Measurements from ENCODE around the gene ZNF670. TPM values are rescaled to one million over a fixed set of nuclear protein-coding genes. Genes with fewer than 3 reads are reported as not detected.
A peak's percentile ranks its signal among the peaks of the same experiment; 100 is the strongest.
"Not testable (repeated sequence)": the region's sequence is repeated elsewhere in the genome, so short reads cannot be mapped to it uniquely, and the experiment has no call there.

ZNF670 gene
- 1 to 10 TPM in 3 of 4 donors, under 1 TPM in 1; 0.81 to 2.8 (median 2.3) TPM for polyA plus RNA-seq
- long read RNA-seq, donor 1: 0 reads
- long read RNA-seq, donor 2: 0 reads
- long read RNA-seq, donor 3: 0 reads
- long read RNA-seq, donor 4: 0 reads
- long read RNA-seq, donor 5: 0 reads
- long read RNA-seq, donor 6, partial matches to known transcripts: 0 of 1 reads
- long read RNA-seq, donor 6, other reads (novel, unspliced or antisense): 0 of 1 reads
- long read RNA-seq, donor 7: 0 reads
- long read RNA-seq, donor 8: 0 reads
- long read RNA-seq, donor 9: 0 reads
- long read RNA-seq, donor 10, partial matches to known transcripts: 0 of 3 reads
- long read RNA-seq, donor 10, other reads (novel, unspliced or antisense): 0 of 3 reads

DNA sequence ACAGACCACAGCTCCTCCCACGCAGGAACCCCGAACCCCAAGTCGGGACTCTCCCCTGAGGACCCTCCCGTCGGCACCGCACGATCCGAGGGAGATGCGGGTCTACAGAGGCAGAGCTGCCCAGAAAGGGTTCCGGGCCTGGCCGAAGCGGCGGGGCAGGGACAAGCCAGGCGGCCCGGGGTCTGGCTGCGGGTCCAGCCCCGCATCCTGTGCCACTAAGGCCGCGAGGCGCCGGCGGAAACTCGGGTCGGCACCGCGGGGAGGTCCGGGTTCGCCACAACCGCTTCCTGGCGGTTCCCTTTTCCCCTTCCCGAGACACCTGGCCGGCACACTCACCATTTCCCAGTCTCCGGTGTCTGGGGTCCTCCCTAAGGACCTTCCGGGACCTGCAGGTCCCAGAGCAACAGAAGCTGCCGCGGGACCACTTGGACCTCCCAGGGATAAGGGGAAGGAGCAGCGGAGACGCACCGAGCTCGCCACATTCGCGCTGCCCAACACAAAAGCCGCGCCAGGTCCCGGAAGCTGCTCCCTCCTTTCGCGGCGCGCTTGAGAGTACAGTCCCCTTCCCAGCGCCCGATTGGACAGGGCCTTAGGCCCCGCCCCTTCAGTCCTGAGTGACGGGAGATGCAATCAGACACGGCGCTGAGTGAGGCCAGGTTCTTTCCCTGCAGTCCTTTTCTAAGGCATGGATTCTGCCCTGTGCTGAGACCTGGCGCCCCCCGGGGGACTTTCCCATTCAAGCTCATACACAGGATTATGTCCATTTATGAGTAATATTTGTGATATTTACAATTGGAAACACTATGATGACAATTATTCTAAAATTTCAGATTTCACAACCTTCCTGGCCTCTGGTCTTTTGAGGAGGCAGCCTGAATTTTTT is at the start of gene ZNF670:
Gene ZNF670, minus strand, starts transcription at position 554 of the 883 bp plus-strand sequence. Its CDS starts 215 bp downstream, at position 339.
- Histone ChIP-seq H3K27ac (ENCODE audit: low read depth in 1 of 3, low read length in 2 of 3) (peak within 1 kb of the TSS; percentile 9 to 85 (median 61)), H3K4me3 (ENCODE audit: low read depth in 1 of 3, low read length in 3 of 3) (peak within 1 kb of the TSS; percentile 81 to 91 (median 83)), H3K36me3 (ENCODE audit: control insufficient read depth in 3 of 3, insufficient read depth in 2 of 3, low read depth in 1 of 3, low read length in 3 of 3) (no peaks in the 10 kb centered on the region), H3K27me3 (ENCODE audit: control insufficient read depth in 3 of 3, insufficient read depth in 3 of 3, low read length in 3 of 3) (no peaks in the 10 kb centered on the region), H3K9me3 (ENCODE audit: control insufficient read depth in 2 of 2, insufficient read depth in 1 of 2, low read depth in 1 of 2, low read length in 1 of 2) (peaks cover 0 to 14% of the 10 kb centered on the region in 2 donors), H3K4me1 (ENCODE audit: control insufficient read depth in 3 of 3, insufficient read depth in 2 of 3, low read depth in 1 of 3, low read length in 2 of 3) (peaks cover 0 to 3% (median 0%) of the 10 kb centered on the region in 3 donors)
- 0 to 1% (median 0%) methylated on average over 47 to 57 of the region's 57 CpGs for WGBS, 3 donors
- DNase-seq (peak; percentile 96 to 97), FAIRE-seq (no peak)

DNA sequence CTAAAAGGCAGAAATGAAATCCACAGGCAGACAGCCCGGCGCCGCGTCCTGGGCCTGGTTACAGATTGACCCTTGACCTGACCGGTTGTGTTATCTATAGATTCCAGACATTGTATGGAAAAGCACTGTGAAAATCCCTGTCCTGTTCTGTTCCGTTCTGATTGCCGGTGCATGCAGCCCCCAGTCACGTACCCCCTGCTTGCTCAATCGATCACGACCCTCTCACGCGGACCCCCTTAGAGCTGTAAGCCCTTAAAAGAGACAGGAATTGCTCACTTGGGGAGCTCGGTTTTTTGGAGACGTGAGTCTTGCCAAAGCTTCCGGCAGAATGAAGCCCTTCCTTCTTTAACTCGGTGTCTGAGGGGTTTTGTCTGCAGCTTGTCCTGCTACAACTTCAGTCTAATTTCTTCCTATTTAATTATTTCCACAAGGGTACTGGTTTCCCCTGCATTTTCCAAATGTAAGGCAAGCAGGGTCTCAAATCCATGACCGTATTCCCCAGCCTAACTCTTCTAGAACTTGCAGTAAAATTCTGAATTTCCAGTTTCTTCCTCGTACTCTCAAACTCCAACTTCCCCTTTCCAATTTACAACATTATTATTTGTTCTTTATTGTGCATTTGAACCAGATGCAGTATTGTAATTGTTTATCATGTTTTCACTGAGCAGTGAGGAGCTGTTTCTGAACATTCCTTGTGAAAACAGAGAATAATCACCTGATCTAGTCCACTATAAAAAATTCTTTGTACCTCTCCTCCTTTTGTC is 49.1 kb upstream of the ZNF670 start:
- H3K27ac ChIP-seq (ENCODE audit: low read depth in 1 of 3, low read length in 2 of 3); H3K27me3 ChIP-seq (ENCODE audit: control insufficient read depth in 3 of 3, insufficient read depth in 3 of 3, low read length in 3 of 3); DNase-seq; H3K4me1 ChIP-seq (ENCODE audit: control insufficient read depth in 3 of 3, insufficient read depth in 2 of 3, low read depth in 1 of 3, low read length in 2 of 3): not testable (repeated sequence)
- WGBS, 3 donors: 25 to 68% (median 47%) methylated on average over 9 to 13 of the region's 18 CpGs
- FAIRE-seq: peak; percentile 33
- Histone ChIP-seq H3K4me3 (ENCODE audit: low read depth in 1 of 3, low read length in 3 of 3) (peak overlapping the region in 1 of 3 donors; percentile 36), H3K36me3 (ENCODE audit: control insufficient read depth in 3 of 3, insufficient read depth in 2 of 3, low read depth in 1 of 3, low read length in 3 of 3) (peaks cover 0 to 12% (median 2%) of the 10 kb centered on the region in 3 donors), H3K9me3 (ENCODE audit: control insufficient read depth in 2 of 2, insufficient read depth in 1 of 2, low read depth in 1 of 2, low read length in 1 of 2) (peaks cover 2 to 32% of the 10 kb centered on the region in 2 donors)

- H3K27me3 ChIP-seq (ENCODE audit: control insufficient read depth in 3 of 3, insufficient read depth in 3 of 3, low read length in 3 of 3); H3K4me1 ChIP-seq (ENCODE audit: control insufficient read depth in 3 of 3, insufficient read depth in 2 of 3, low read depth in 1 of 3, low read length in 2 of 3); DNase-seq; FAIRE-seq; H3K27ac ChIP-seq (ENCODE audit: low read depth in 1 of 3, low read length in 2 of 3); H3K36me3 ChIP-seq (ENCODE audit: control insufficient read depth in 3 of 3, insufficient read depth in 2 of 3, low read depth in 1 of 3, low read length in 3 of 3); H3K4me3 ChIP-seq (ENCODE audit: low read depth in 1 of 3, low read length in 3 of 3): not testable (repeated sequence)
- WGBS, 3 donors: no CpG with 5 or more reads among the region's 46 CpGs
- peaks cover 2 to 24% of the 10 kb centered on the region in 2 donors for H3K9me3 ChIP-seq (ENCODE audit: control insufficient read depth in 2 of 2, insufficient read depth in 1 of 2, low read depth in 1 of 2, low read length in 1 of 2)
Measured at GRCh38 chr1:247126601-247127000, 48.0 kb upstream of the ZNF670 start.

- H3K4me3 ChIP-seq (ENCODE audit: low read depth in 1 of 3, low read length in 3 of 3); H3K27ac ChIP-seq (ENCODE audit: low read depth in 1 of 3, low read length in 2 of 3); H3K36me3 ChIP-seq (ENCODE audit: control insufficient read depth in 3 of 3, insufficient read depth in 2 of 3, low read depth in 1 of 3, low read length in 3 of 3); H3K27me3 ChIP-seq (ENCODE audit: control insufficient read depth in 3 of 3, insufficient read depth in 3 of 3, low read length in 3 of 3); H3K4me1 ChIP-seq (ENCODE audit: control insufficient read depth in 3 of 3, insufficient read depth in 2 of 3, low read depth in 1 of 3, low read length in 2 of 3); DNase-seq: not testable (repeated sequence)
- no CpG with 5 or more reads among the region's 25 CpGs for WGBS, 3 donors
- H3K9me3 ChIP-seq (ENCODE audit: control insufficient read depth in 2 of 2, insufficient read depth in 1 of 2, low read depth in 1 of 2, low read length in 1 of 2): peaks cover 0 to 20% of the 10 kb centered on the region in 2 donors
- FAIRE-seq: peak; percentile 36
Measured at GRCh38 chr1:247126166-247126565, 47.6 kb upstream of the ZNF670 start.

GRCh38 chr1:247121382-247121781 is 42.8 kb upstream of the ZNF670 start:
- FAIRE-seq: no peak
- no peak for DNase-seq
- Histone ChIP-seq H3K36me3 (ENCODE audit: control insufficient read depth in 3 of 3, insufficient read depth in 2 of 3, low read depth in 1 of 3, low read length in 3 of 3) (no peaks in the 10 kb centered on the region), H3K27ac (ENCODE audit: low read depth in 1 of 3, low read length in 2 of 3) (no peak overlapping the region), H3K4me3 (ENCODE audit: low read depth in 1 of 3, low read length in 3 of 3) (no peak overlapping the region), H3K27me3 (ENCODE audit: control insufficient read depth in 3 of 3, insufficient read depth in 3 of 3, low read length in 3 of 3) (no peaks in the 10 kb centered on the region), H3K4me1 (ENCODE audit: control insufficient read depth in 3 of 3, insufficient read depth in 2 of 3, low read depth in 1 of 3, low read length in 2 of 3) (no peaks in the 10 kb centered on the region), H3K9me3 (ENCODE audit: control insufficient read depth in 2 of 2, insufficient read depth in 1 of 2, low read depth in 1 of 2, low read length in 1 of 2) (peaks cover 0 to 6% of the 10 kb centered on the region in 2 donors)
- WGBS, 3 donors: 74 to 80% (median 80%) methylated on average over 6 of the region's 6 CpGs

- H3K4me1 ChIP-seq (ENCODE audit: control insufficient read depth in 3 of 3, insufficient read depth in 2 of 3, low read depth in 1 of 3, low read length in 2 of 3); DNase-seq; H3K4me3 ChIP-seq (ENCODE audit: low read depth in 1 of 3, low read length in 3 of 3); H3K27me3 ChIP-seq (ENCODE audit: control insufficient read depth in 3 of 3, insufficient read depth in 3 of 3, low read length in 3 of 3); H3K36me3 ChIP-seq (ENCODE audit: control insufficient read depth in 3 of 3, insufficient read depth in 2 of 3, low read depth in 1 of 3, low read length in 3 of 3); H3K27ac ChIP-seq (ENCODE audit: low read depth in 1 of 3, low read length in 2 of 3); H3K9me3 ChIP-seq (ENCODE audit: control insufficient read depth in 2 of 2, insufficient read depth in 1 of 2, low read depth in 1 of 2, low read length in 1 of 2); FAIRE-seq: not testable (repeated sequence)
- WGBS, 3 donors: 82 to 93% (median 86%) methylated on average over 4 of the region's 4 CpGs
Measured at GRCh38 chr1:247120408-247120668, 41.7 kb upstream of the ZNF670 start.

DNA sequence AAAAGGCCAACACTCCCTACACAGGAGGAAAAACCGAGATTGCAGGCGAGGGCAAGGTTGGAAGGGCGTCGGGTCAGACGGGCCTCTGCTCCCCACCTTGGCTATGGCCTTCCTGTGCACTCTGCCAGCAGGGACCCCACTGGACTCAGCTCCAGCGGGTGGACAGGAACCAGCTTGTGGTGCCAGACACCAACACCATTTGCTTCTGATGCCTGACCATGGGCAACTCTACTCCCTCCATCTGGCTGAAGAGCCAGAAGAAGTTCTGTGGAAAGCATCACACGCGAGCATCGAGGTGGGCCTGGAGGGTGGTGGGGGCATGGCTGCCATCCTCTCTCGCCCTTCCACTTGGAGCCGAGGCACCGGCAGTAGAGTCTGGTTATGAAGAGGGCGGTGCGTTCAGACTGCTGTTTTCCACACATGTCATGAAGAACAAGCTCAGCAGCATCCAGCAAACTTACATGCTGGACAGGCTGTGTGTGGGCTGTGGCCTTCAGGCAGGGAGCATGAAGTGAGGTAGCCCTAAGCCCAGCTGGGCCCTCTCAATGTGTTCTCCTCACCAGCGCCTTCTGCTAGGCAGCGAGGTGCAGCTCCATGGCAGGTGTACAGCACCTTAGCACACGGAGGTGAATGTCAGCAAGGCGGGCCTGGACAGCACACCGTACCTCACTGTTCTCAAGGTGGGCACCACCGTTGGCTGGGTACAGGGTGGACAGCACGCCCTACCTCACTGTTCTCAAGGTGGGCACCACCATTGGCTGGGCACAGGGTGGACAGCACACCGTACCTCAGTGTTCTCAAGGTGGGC is 41.2 kb upstream of the ZNF670 start:
- DNase-seq (no peak), FAIRE-seq (no peak)
- Histone ChIP-seq H3K27ac (ENCODE audit: low read depth in 1 of 3, low read length in 2 of 3) (no peak overlapping the region), H3K36me3 (ENCODE audit: control insufficient read depth in 3 of 3, insufficient read depth in 2 of 3, low read depth in 1 of 3, low read length in 3 of 3) (no peaks in the 10 kb centered on the region), H3K4me3 (ENCODE audit: low read depth in 1 of 3, low read length in 3 of 3) (no peak overlapping the region), H3K9me3 (ENCODE audit: control insufficient read depth in 2 of 2, insufficient read depth in 1 of 2, low read depth in 1 of 2, low read length in 1 of 2) (peaks cover 0 to 6% of the 10 kb centered on the region in 2 donors), H3K4me1 (ENCODE audit: control insufficient read depth in 3 of 3, insufficient read depth in 2 of 3, low read depth in 1 of 3, low read length in 2 of 3) (no peaks in the 10 kb centered on the region), H3K27me3 (ENCODE audit: control insufficient read depth in 3 of 3, insufficient read depth in 3 of 3, low read length in 3 of 3) (no peaks in the 10 kb centered on the region)
- WGBS, 3 donors: 93 to 95% (median 93%) methylated on average over 22 of the region's 22 CpGs
